Uterus (tissue), 4 donors: ENCODE results near the gene TBC1D5. TPM values are rescaled to one million over a fixed set of nuclear protein-coding genes. Genes with fewer than 3 reads are reported as not detected.

Experiments
- DNase-seq, 2 donors: peaks; one replicate each; pipeline ENCODE4 v3.0.0-alpha.2; 2019 to 2020
- H3K27ac ChIP-seq, 2 donors: fragments of 200-600 bp; sonication (generic); 1 replicate in 1 of 2; 2 replicates in 1 of 2; pipeline ENCODE4 v1.5.1; 2016 to 2018
- H3K27me3 ChIP-seq, 2 donors: fragments of 200-600 bp; sonication (generic); one replicate each; pipeline ENCODE4 v1.5.1; 2018 to 2019; ENCODE audit warnings: control low read depth in 1 of 2
- H3K36me3 ChIP-seq, 2 donors: fragments of 200-600 bp; sonication (generic); one replicate each; pipeline ENCODE4 v1.5.1; 2019; ENCODE audit warnings: control low read depth in 1 of 2
- H3K4me1 ChIP-seq, 2 donors: fragments of 200-600 bp; sonication (generic); one replicate each; pipeline ENCODE4 v1.5.1; 2018 to 2019; ENCODE audit warnings: control low read depth in 1 of 2
- H3K4me3 ChIP-seq, 2 donors: fragments of 200-600 bp; sonication (generic); 1 replicate in 1 of 2; 2 replicates in 1 of 2; pipeline ENCODE4 v1.5.1; 2018 to 2019; ENCODE audit warnings: mild to moderate bottlenecking in 1 of 2
- H3K9me3 ChIP-seq, 2 donors: fragments of 200-600 bp; sonication (generic); one replicate each; pipeline ENCODE4 v1.5.1; 2019; ENCODE audit warnings: control low read depth in 1 of 2
- POLR2A ChIP-seq, 2 donors: fragments of 450-650 bp; IDR thresholded peaks; one replicate each; pipeline ENCODE4 v1.6.1; 2016; ENCODE audit warnings: antibody characterized with exemption in 2 of 2, mild to moderate bottlenecking in 1 of 2, moderate library complexity in 1 of 2
- intact Hi-C: fragments of 100-400 bp; cut with DNase I; formaldehyde crosslinking; loops from one replicate; pipeline ENCODE4 v1.15.1; 2023; ENCODE audit warnings: low total_unique reads
- total RNA-seq, 4 donors: library from RNA; depleted of rRNA in 3 of 4; stranded (reverse); fragments of >200 nt in 3 of 4; gene quantifications; one replicate each; pipeline versions ENCODE4 v1.1.0 to v1.2.4, GENCODE V29; 2014 to 2023
- TF ChIP-seq, protein P1 (sequence below), 4 experiments: fragments of 200-600 bp in 2 of 4; fragments of 450-650 bp in 2 of 4; sonication (generic) in 2 of 4; IDR thresholded peaks; one replicate each; pipeline ENCODE4 v1.5.1; 2016 to 2019; ENCODE audit warnings: antibody characterized with exemption in 4 of 4, mild to moderate bottlenecking in 2 of 4, moderate library complexity in 1 of 4
- donor health status: DM: yes; HTN: yes; CAD: no.

Gene TBC1D5
- total RNA-seq, 4 donors from 2014 or later = 34.6 to 189 (median 75.6) TPM

DNA sequence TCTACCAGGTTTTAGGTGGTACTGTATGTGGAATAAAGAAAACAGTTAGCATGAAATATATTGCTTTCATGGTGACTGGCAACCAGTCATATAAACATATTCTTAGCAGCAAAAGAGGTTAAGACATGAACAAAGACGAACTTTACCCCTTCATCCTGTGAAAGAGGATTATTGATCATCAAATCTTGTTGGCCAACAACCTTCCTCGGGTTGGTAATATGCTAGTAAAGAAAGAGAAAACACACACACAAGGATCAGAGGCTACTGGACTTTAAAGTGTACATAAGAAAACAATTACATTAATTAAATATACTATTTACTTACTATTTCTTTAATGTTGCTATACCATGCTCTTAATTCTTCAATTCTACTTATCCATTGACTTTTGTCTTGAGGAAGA lies 337.9 kb downstream of the TBC1D5 start:
- H3K36me3 ChIP-seq = no peaks in the 10 kb centered on the region
- intact Hi-C loops = no loop called here
- no peak for DNase-seq
- no peak overlapping the region for H3K4me3 ChIP-seq
- H3K9me3 ChIP-seq = no peaks in the 10 kb centered on the region
- no peak overlapping the region for H3K27ac ChIP-seq
- TF ChIP-seq, protein P1, sequence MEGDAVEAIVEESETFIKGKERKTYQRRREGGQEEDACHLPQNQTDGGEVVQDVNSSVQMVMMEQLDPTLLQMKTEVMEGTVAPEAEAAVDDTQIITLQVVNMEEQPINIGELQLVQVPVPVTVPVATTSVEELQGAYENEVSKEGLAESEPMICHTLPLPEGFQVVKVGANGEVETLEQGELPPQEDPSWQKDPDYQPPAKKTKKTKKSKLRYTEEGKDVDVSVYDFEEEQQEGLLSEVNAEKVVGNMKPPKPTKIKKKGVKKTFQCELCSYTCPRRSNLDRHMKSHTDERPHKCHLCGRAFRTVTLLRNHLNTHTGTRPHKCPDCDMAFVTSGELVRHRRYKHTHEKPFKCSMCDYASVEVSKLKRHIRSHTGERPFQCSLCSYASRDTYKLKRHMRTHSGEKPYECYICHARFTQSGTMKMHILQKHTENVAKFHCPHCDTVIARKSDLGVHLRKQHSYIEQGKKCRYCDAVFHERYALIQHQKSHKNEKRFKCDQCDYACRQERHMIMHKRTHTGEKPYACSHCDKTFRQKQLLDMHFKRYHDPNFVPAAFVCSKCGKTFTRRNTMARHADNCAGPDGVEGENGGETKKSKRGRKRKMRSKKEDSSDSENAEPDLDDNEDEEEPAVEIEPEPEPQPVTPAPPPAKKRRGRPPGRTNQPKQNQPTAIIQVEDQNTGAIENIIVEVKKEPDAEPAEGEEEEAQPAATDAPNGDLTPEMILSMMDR (IDR thresholded peaks at IDR 0.05) = no peak
- TF ChIP-seq POLR2A (IDR thresholded peaks at IDR 0.05) = no peak
- H3K4me1 ChIP-seq = no peaks in the 10 kb centered on the region
- no peaks in the 10 kb centered on the region for H3K27me3 ChIP-seq

DNA sequence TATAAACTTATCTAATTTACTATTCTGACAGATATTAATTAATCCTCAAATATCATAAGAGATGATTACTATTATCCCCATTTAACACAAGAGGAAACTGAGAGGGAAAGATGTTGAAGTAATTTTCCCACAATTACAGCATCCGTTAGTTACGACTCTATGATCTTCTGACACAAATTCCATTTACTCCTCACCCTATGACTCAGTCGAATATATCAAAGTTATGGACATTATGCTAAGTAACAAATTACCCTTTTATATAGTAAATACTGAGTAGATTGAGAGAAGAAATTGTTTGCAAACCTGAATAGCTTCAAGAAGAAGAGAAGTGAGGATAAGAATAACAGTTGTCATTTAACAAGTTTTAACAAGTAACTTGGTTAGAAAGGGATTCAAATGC lies 340.0 kb downstream of the TBC1D5 start:
- no peak overlapping the region for H3K4me3 ChIP-seq
- DNase-seq = no peak
- no peaks in the 10 kb centered on the region for H3K9me3 ChIP-seq
- H3K27ac ChIP-seq = no peak overlapping the region
- intact Hi-C loops = no loop called here
- H3K4me1 ChIP-seq = no peaks in the 10 kb centered on the region
- no peaks in the 10 kb centered on the region for H3K27me3 ChIP-seq
- TF ChIP-seq, protein P1 (IDR thresholded peaks at IDR 0.05) = no peak
- TF ChIP-seq POLR2A (IDR thresholded peaks at IDR 0.05) = no peak
- H3K36me3 ChIP-seq = no peaks in the 10 kb centered on the region

GRCh38 chr3:17401912-17402311 lies 340.5 kb downstream of the TBC1D5 start:
- intact Hi-C loops = no loop called here
- Histone ChIP-seq H3K9me3 (no peaks in the 10 kb centered on the region), H3K27me3 (no peaks in the 10 kb centered on the region), H3K36me3 (no peaks in the 10 kb centered on the region), H3K4me1 (no peaks in the 10 kb centered on the region), H3K27ac (no peak overlapping the region), H3K4me3 (no peak overlapping the region)
- TF ChIP-seq POLR2A (IDR thresholded peaks at IDR 0.05) = no peak
- TF ChIP-seq, protein P1 (IDR thresholded peaks at IDR 0.05) = no peak
- no peak for DNase-seq

GRCh38 chr3:17399586-17399985 lies 342.8 kb downstream of the TBC1D5 start:
- DNase-seq = no peak
- H3K4me3 ChIP-seq = no peak overlapping the region
- no peaks in the 10 kb centered on the region for H3K36me3 ChIP-seq
- no peaks in the 10 kb centered on the region for H3K27me3 ChIP-seq
- TF ChIP-seq, protein P1 (IDR thresholded peaks at IDR 0.05) = no peak
- TF ChIP-seq POLR2A (IDR thresholded peaks at IDR 0.05) = no peak
- H3K9me3 ChIP-seq = no peaks in the 10 kb centered on the region
- intact Hi-C loops = no loop called here
- no peak overlapping the region for H3K27ac ChIP-seq
- H3K4me1 ChIP-seq = no peaks in the 10 kb centered on the region

- no peaks in the 10 kb centered on the region for H3K36me3 ChIP-seq
- H3K4me1 ChIP-seq = no peaks in the 10 kb centered on the region
- no peak for DNase-seq
- H3K4me3 ChIP-seq = no peak overlapping the region
- no peaks in the 10 kb centered on the region for H3K27me3 ChIP-seq
- TF ChIP-seq, protein P1 (IDR thresholded peaks at IDR 0.05) = no peak
- TF ChIP-seq POLR2A (IDR thresholded peaks at IDR 0.05) = no peak
- no peaks in the 10 kb centered on the region for H3K9me3 ChIP-seq
- no peak overlapping the region for H3K27ac ChIP-seq
- intact Hi-C loops = no loop called here
Measured at GRCh38 chr3:17398959-17399551, 343.4 kb downstream of the TBC1D5 start.
